Right lobe of liver (tissue), 4 donors: ENCODE measurements around the gene RCAN1.

ENCODE experiments used
- POLR2A ChIP-seq: fragments of 450-650 bp; IDR thresholded peaks from one replicate; pipeline ENCODE4 v1.6.1; 2017; ENCODE audit warnings: antibody characterized with exemption, mild to moderate bottlenecking
- TF ChIP-seq, protein P1 (sequence below), 4 donors: fragments of 200-600 bp in 3 of 4; fragments of 450-650 bp in 1 of 4; IDR thresholded peaks; one replicate each; pipeline versions ENCODE4 v1.5.1 to v1.8.0; 2016 to 2022; ENCODE audit warnings: antibody characterized with exemption in 4 of 4, mild to moderate bottlenecking in 2 of 4
- donor health status: DM: no; HTN: no; CAD: no.
- donor health status: DM: no; HTN: no; CAD: no.
- donor health status: DM: no; HTN: yes; CAD: no.

DNA sequence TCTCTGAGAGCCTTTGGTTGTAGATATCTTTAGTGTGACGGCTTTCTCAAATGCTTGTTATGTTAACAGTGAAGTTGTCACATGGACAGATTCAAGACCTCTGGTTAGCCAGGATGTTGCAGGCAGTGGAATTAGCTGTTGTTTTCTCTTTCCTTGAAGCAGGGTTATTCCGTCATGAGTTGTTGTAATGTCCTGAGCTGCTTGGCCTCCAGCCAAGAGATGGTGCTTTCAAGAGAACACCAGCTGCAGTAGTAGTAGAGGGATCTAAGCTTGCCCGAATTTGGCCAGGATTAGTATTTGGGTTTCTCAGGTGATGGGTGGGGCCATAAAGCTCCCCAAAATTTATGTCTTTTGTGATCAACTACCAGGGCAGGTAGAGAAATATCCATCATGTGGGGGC lies 116.3 kb downstream of the RCAN1 start:
- TF ChIP-seq, protein P1, sequence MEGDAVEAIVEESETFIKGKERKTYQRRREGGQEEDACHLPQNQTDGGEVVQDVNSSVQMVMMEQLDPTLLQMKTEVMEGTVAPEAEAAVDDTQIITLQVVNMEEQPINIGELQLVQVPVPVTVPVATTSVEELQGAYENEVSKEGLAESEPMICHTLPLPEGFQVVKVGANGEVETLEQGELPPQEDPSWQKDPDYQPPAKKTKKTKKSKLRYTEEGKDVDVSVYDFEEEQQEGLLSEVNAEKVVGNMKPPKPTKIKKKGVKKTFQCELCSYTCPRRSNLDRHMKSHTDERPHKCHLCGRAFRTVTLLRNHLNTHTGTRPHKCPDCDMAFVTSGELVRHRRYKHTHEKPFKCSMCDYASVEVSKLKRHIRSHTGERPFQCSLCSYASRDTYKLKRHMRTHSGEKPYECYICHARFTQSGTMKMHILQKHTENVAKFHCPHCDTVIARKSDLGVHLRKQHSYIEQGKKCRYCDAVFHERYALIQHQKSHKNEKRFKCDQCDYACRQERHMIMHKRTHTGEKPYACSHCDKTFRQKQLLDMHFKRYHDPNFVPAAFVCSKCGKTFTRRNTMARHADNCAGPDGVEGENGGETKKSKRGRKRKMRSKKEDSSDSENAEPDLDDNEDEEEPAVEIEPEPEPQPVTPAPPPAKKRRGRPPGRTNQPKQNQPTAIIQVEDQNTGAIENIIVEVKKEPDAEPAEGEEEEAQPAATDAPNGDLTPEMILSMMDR (IDR thresholded peaks at IDR 0.05), result no peak
- TF ChIP-seq POLR2A, result no peak
